Keratinocyte (primary cell): Measurements from ENCODE around the gene SH3RF1. TPM values are rescaled to one million over a fixed set of nuclear protein-coding genes. Genes with fewer than 3 reads are reported as not detected.

Experiments used
- DNase-seq: peaks from one replicate; pipeline ENCODE4 v3.0.0-alpha.2; 2011; ENCODE audit warnings: low read depth, missing footprints, low spot score
- FAIRE-seq: peaks from 2 replicates; lab custom pipeline; 2011; peaks lifted over from hg19 to GRCh38; lab: Jason Lieb, UNC
- H2AFZ ChIP-seq: 2 replicates; pipeline ENCODE4 v1.6.0; 2012; ENCODE audit warnings: low read length, control low read depth, inconsistent platforms; ENCODE audit not compliant: control insufficient read depth
- H3K27ac ChIP-seq: 2 replicates; pipeline ENCODE4 v1.5.1; 2011; ENCODE audit warnings: low read length; ENCODE audit not compliant: control insufficient read depth, insufficient read depth
- H3K27me3 ChIP-seq: 3 replicates; pipeline ENCODE4 v1.6.0; 2011; ENCODE audit warnings: low read length; ENCODE audit not compliant: control insufficient read depth, insufficient read depth; ENCODE audit errors: extremely low read depth
- H3K36me3 ChIP-seq, 2 experiments: 2 replicates in 1 of 2; 3 replicates in 1 of 2; pipeline ENCODE4 v1.5.1; 2011; ENCODE audit warnings: low read length in 2 of 2, mild to moderate bottlenecking in 1 of 2; ENCODE audit not compliant: control insufficient read depth in 2 of 2, insufficient read depth in 2 of 2; ENCODE audit errors: extremely low read depth in 1 of 2
- H3K4me1 ChIP-seq: 3 replicates; pipeline ENCODE4 v1.5.1; 2011; ENCODE audit warnings: low read length; ENCODE audit not compliant: control insufficient read depth, insufficient read depth; ENCODE audit errors: extremely low read depth
- H3K4me2 ChIP-seq: 3 replicates; pipeline ENCODE4 v1.6.0; 2011; ENCODE audit warnings: low read depth, low read length; ENCODE audit not compliant: control insufficient read depth, insufficient read depth; ENCODE audit errors: extremely low read depth
- H3K4me3 ChIP-seq, 3 experiments: fragments of 200-600 bp in 1 of 3; sonication (generic) in 1 of 3; 2 replicates in 2 of 3; 3 replicates in 1 of 3; pipeline ENCODE4 v1.5.1; 2011 to 2016; ENCODE audit warnings: low read length in 3 of 3, mild to moderate bottlenecking in 3 of 3, control low read depth in 2 of 3, inconsistent platforms in 1 of 3, low read depth in 1 of 3, mixed read lengths in 1 of 3, mixed run types in 1 of 3, moderate library complexity in 1 of 3; ENCODE audit not compliant: control insufficient read depth in 2 of 3, insufficient read depth in 2 of 3; ENCODE audit errors: extremely low read depth in 1 of 3
- H3K79me2 ChIP-seq: 2 replicates; pipeline ENCODE4 v1.6.0; 2012; ENCODE audit warnings: low read length; ENCODE audit not compliant: control insufficient read depth, insufficient read depth
- H3K9ac ChIP-seq: 3 replicates; pipeline ENCODE4 v1.6.0; 2011; ENCODE audit warnings: low read length; ENCODE audit not compliant: control insufficient read depth, insufficient read depth; ENCODE audit errors: extremely low read depth
- H3K9me1 ChIP-seq: 3 replicates; pipeline ENCODE4 v1.6.0; 2011; ENCODE audit warnings: low read length; ENCODE audit not compliant: control insufficient read depth, insufficient read depth; ENCODE audit errors: extremely low read depth
- H3K9me3 ChIP-seq: 2 replicates; pipeline ENCODE4 v1.5.1; 2012; ENCODE audit warnings: low read depth, low read length; ENCODE audit not compliant: control insufficient read depth
- H4K20me1 ChIP-seq: 3 replicates; pipeline ENCODE4 v1.6.0; 2011; ENCODE audit warnings: low read length; ENCODE audit not compliant: control insufficient read depth, insufficient read depth; ENCODE audit errors: extremely low read depth
- EZH2 ChIP-seq: IDR thresholded peaks from one replicate; pipeline ENCODE4 v1.6.1; 2012; ENCODE audit warnings: inconsistent platforms, mild to moderate bottlenecking, low read length, moderate library complexity
- dilution Hi-C: fragments of 300-500 bp; cut with MboI; formaldehyde crosslinking; loops from one replicate; pipeline ENCODE4 v1.7.0; 2020; ENCODE audit warnings: low sequenced_read_pairs; ENCODE audit not compliant: extremely low pct_ligation_motif_present
- polyA plus RNA-seq, 5 experiments: library from polyadenylated mRNA; depleted of rRNA in 3 of 5; stranded (reverse) in 3 of 5; stranded (forward) in 1 of 5; unstranded in 1 of 5; fragments of >200 nt; gene quantifications; 1 replicate in 1 of 5; 2 replicates in 3 of 5; 3 replicates in 1 of 5; pipeline versions ENCODE4 v1.2.1 to v1.2.3, GENCODE V29; 2011 to 2012; ENCODE audit warnings: missing spikeins in 2 of 5, low read depth in 1 of 5, low replicate concordance in 1 of 5
- TF ChIP-seq, protein P1 (sequence below), 3 experiments: IDR thresholded peaks in 1 of 3; conservative IDR thresholded peaks in 1 of 3; optimal IDR thresholded peaks in 1 of 3; 2 replicates in 2 of 3; 3 replicates in 1 of 3; pipeline versions ENCODE3 to v1.5.1; 2011; ENCODE audit warnings: low read length in 3 of 3, mild to moderate bottlenecking in 3 of 3, moderate library complexity in 2 of 3, control low read depth in 1 of 3, inconsistent platforms in 1 of 3; ENCODE audit not compliant: insufficient read depth in 2 of 3; ENCODE audit errors: extremely low read depth in 1 of 3

The SH3RF1 gene
- polyA plus RNA-seq, 1 donor (not counting 4 experiments of a cell fraction or from before 2014, with no cell fraction given), result 9.5 TPM

DNA sequence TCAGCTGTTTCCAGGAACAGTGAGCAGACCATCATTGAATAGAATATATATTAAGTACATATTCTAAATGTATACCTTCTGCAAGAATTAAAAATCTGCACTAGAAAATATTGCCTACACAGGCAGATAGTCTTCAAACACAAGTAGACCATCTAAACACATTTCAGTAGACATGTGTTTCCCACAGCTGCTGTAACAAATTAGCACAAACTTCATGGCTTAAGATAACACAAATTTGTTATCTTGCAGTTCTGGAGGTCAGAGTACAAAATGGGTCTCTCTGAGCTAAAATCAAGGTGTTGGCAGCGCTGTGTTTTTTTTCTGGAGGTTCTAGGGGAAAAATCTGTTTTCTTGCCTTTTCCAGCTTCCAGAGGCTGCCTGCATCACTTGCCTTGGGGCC lies 42.7 kb downstream of the SH3RF1 start:
- no peak overlapping the region for H3K9ac ChIP-seq
- DNase-seq (no peak), FAIRE-seq (no peak)
- H2AFZ ChIP-seq, result no peak overlapping the region
- no peak overlapping the region for H3K4me2 ChIP-seq
- TF ChIP-seq EZH2, result no peak
- TF ChIP-seq, protein P1, sequence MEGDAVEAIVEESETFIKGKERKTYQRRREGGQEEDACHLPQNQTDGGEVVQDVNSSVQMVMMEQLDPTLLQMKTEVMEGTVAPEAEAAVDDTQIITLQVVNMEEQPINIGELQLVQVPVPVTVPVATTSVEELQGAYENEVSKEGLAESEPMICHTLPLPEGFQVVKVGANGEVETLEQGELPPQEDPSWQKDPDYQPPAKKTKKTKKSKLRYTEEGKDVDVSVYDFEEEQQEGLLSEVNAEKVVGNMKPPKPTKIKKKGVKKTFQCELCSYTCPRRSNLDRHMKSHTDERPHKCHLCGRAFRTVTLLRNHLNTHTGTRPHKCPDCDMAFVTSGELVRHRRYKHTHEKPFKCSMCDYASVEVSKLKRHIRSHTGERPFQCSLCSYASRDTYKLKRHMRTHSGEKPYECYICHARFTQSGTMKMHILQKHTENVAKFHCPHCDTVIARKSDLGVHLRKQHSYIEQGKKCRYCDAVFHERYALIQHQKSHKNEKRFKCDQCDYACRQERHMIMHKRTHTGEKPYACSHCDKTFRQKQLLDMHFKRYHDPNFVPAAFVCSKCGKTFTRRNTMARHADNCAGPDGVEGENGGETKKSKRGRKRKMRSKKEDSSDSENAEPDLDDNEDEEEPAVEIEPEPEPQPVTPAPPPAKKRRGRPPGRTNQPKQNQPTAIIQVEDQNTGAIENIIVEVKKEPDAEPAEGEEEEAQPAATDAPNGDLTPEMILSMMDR (optimal IDR thresholded peaks at IDR 0.05 in 1 of 3, IDR thresholded peaks at IDR 0.05 in 1 of 3, conservative IDR thresholded peaks at IDR 0.05 in 1 of 3; ENCODE audit: extremely low read depth in 1 of 3, insufficient read depth in 2 of 3, low read length in 3 of 3), result no peak
- no peaks in the 10 kb centered on the region for H3K9me1 ChIP-seq
- no peaks in the 10 kb centered on the region for H3K36me3 ChIP-seq
- no peak overlapping the region for H3K4me3 ChIP-seq
- peaks cover 71% of the 10 kb centered on the region for H3K4me1 ChIP-seq
- H3K27me3 ChIP-seq, result no peaks in the 10 kb centered on the region
- H4K20me1 ChIP-seq, result no peaks in the 10 kb centered on the region
- peaks cover 44% of the 10 kb centered on the region for H3K79me2 ChIP-seq
- no peaks in the 10 kb centered on the region for H3K9me3 ChIP-seq
- dilution Hi-C loops, result no loop called here
- peak overlapping the region; percentile 2 for H3K27ac ChIP-seq

DNA sequence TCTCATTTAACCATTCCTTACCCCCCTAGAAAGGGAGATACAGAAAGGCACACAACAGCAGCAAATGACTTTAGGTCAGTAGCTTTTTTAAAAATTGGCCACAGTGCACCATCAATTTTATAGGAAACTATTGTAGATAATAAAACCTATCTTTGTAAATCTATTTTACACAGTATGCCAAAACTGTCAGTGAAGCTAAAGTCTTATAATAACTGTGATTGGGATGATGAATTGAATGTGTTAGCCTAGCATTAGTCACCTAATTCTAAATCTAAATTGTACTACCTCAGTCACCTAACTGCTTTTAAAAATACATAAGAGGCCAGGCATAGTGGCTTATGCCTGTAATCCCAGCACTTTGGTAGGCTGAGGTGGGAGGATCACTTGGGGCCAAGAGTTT lies 44.2 kb downstream of the SH3RF1 start:
- H3K9me3 ChIP-seq, result no peaks in the 10 kb centered on the region
- no peak overlapping the region for H3K4me3 ChIP-seq
- FAIRE-seq (no peak), DNase-seq (no peak)
- peak overlapping the region; percentile 96 for H3K27ac ChIP-seq
- no peak overlapping the region for H2AFZ ChIP-seq
- dilution Hi-C loops, result no loop called here
- H3K9ac ChIP-seq, result no peak overlapping the region
- no peak for TF ChIP-seq EZH2
- TF ChIP-seq, protein P1 (optimal IDR thresholded peaks at IDR 0.05 in 1 of 3, IDR thresholded peaks at IDR 0.05 in 1 of 3, conservative IDR thresholded peaks at IDR 0.05 in 1 of 3; ENCODE audit: extremely low read depth in 1 of 3, insufficient read depth in 2 of 3, low read length in 3 of 3), result no peak
- H3K36me3 ChIP-seq, result no peaks in the 10 kb centered on the region
- no peaks in the 10 kb centered on the region for H4K20me1 ChIP-seq
- no peaks in the 10 kb centered on the region for H3K27me3 ChIP-seq
- H3K9me1 ChIP-seq, result no peaks in the 10 kb centered on the region
- peaks cover 60% of the 10 kb centered on the region for H3K4me1 ChIP-seq
- peak overlapping the region; percentile 88 for H3K4me2 ChIP-seq
- H3K79me2 ChIP-seq, result peaks cover 49% of the 10 kb centered on the region
